LNCaP clone FGC (cell line): ENCODE data around the gene SLC38A9.

Experiments used
- DNase-seq: peaks from one replicate; pipeline ENCODE4 v3.0.0-alpha.2; 2011; ENCODE audit warnings: low read depth
- H3K4me3 ChIP-seq: 2 replicates; pipeline ENCODE4 v1.5.1; 2011; ENCODE audit warnings: mild to moderate bottlenecking, low read depth, low read length, control low read depth
- TF ChIP-seq, protein P1 (sequence below): IDR thresholded peaks from 2 replicates; pipeline ENCODE4 v1.5.1; 2012; ENCODE audit warnings: mild to moderate bottlenecking; ENCODE audit not compliant: control insufficient read depth, insufficient read depth; ENCODE audit errors: extremely low read depth

Gene SLC38A9

DNA sequence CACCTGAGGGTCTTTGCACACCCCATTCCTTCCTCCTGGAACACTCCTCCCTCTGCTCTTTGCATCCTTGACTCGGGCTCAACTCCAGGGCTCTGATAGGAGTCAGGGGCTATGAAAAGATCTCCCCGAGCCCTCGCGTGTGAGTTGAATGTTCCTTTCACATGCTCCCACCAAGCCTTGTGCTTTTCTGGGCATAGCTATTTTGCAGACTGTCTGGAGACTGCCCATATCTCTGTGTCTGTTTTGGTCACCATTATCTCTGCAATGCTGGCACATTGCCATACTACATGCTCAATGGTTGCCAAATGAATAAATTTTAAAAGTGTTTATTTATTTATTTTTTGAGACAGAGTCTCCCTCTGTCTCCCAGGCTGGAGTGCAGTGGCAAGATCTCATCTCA, 120.4 kb downstream of the SLC38A9 start:
- DNase-seq, result no peak
- no peak overlapping the region for H3K4me3 ChIP-seq
- TF ChIP-seq, protein P1, sequence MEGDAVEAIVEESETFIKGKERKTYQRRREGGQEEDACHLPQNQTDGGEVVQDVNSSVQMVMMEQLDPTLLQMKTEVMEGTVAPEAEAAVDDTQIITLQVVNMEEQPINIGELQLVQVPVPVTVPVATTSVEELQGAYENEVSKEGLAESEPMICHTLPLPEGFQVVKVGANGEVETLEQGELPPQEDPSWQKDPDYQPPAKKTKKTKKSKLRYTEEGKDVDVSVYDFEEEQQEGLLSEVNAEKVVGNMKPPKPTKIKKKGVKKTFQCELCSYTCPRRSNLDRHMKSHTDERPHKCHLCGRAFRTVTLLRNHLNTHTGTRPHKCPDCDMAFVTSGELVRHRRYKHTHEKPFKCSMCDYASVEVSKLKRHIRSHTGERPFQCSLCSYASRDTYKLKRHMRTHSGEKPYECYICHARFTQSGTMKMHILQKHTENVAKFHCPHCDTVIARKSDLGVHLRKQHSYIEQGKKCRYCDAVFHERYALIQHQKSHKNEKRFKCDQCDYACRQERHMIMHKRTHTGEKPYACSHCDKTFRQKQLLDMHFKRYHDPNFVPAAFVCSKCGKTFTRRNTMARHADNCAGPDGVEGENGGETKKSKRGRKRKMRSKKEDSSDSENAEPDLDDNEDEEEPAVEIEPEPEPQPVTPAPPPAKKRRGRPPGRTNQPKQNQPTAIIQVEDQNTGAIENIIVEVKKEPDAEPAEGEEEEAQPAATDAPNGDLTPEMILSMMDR, result no peak

DNA sequence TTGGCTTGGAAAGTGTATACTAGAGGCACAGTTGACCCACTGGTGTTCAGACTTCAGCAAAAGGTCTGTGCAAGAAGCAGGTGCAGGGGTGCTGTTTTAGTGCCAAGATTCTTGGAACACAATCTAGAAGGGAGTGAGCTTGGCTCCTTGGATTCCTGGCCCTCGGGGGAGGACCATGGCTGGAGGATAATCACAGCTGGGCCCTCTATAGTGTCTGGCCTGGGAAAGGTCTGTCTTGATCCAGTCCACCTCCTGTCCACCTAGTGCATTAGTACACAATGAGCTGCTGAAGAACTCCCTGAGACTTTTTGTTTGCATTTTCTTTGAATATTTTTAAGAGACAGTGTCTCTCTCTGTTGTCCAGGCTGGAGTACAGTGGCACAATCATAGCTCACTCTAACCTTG, 126.9 kb downstream of the SLC38A9 start:
- DNase-seq, result no peak
- TF ChIP-seq, protein P1, result no peak
- H3K4me3 ChIP-seq, result no peak overlapping the region

DNA sequence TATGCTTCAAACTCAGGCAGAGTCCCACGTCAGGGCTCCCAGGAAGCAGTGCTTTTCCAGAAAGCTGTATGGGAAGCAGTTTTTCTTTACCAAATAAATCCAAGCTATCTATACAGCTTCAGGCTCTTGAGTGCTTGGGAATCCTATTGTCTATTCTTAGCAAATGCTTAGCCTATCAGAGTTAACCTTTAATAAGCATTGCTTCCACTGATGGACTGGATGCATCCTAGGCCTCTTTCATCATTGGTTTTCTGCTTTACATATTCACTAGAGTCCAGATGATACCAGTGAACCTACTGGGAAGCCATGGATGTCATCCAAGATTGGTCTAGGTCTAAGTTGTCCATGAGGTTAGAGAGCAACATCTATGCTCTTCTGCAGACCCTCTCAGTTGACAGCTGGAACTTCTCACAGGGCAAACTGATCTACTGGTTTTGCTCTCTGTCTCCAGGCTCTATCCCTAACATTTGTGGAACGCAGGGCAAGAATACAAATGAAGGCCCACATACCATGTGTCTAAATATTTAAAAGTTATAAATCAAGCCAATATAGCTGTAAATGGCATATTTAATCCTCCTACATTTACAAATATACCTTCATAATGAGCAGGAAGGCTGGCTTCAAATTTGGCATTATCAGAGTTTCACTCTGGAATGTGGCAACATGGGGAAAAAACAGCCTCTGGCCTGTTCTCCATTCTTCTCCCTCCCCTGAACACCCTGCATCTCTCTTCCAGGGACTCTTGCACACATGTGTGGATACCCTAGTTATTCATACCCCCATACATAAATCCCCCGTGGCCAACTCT, 127.5 kb downstream of the SLC38A9 start:
- no peak overlapping the region for H3K4me3 ChIP-seq
- DNase-seq, result no peak
- TF ChIP-seq, protein P1, result no peak

DNA sequence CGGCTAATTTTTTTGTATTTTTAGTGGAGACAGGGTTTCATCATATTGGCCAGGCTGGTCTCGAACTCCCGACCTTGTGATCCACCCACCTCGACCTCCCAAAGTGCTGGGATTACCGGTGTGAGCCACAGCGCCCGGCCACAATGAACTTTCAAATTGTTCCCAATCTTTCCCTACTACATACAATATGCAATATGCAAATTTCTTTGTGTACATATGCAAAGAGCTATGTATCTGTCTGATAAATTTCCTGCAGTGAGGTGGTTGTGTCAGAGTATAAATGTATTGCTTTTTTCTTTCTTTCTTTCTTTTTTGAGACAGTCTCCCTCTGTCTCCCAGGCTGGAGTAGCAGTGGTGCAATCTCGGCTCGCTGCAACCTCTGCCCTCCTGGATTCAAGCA, 128.5 kb downstream of the SLC38A9 start:
- no peak for DNase-seq
- TF ChIP-seq, protein P1, result no peak

DNA sequence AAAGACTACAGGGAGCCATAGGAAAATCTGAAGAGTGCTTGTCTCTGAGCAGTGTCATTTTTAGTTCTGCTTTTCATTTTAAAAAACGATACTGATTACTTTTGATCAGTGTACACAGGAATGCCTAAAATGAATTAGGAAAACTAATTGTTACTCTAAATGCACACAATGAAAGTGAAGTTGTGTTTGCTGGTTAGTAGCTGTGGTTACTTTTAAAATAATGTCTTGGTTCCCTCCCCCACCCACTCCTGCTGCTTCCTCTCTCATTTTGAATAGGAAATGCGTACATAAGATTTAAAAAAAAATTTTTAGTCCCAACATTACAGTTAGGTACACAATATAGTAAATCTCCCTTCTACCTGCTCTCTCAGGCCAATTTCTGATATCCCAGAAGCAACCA, 129.9 kb downstream of the SLC38A9 start:
- DNase-seq, result no peak
- H3K4me3 ChIP-seq, result no peak overlapping the region

More for the DNA sequence above, 128.5 kb downstream of the SLC38A9 start:
- H3K4me3 ChIP-seq, result no peak overlapping the region

DNA sequence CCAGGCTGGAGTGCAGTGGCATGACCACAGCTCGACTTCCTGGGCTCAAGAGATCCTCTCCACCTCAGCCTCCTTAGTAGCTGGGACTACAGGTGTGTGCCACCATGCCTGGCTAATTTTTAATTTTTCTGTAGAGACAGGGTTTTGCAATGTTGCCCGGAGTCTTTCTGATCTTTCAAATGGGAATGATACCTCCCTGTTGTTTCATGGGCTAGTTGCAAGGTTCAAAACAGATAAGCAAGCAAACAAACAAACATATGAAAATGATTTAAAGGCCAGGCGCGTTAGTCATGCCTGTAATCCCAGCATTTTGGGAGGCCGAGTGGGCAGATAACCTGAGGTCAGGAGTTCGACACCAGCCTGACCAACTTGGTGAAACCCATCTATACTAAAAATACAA, 132.1 kb downstream of the SLC38A9 start:
- TF ChIP-seq, protein P1, result no peak

More for the DNA sequence above, 129.9 kb downstream of the SLC38A9 start:
- TF ChIP-seq, protein P1, result no peak

DNA sequence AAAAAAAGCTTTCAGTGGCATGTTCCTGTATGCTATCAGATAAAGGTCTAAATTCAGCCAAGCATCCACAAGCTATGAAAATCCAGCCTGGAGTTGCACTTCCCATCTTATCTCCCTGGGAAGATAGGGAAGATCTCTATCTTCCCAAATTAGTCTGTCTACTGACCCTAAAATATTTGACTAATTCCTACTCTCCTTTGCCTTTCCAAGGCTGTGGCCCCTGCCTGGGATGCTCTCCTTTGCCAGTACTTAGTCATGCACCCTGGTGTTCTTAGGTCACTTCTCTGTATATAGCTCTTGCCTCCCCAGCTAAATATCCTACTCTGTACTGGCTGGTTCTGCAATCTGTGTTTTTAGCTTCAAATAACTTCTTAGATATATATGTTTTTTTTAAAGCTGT, 133.4 kb downstream of the SLC38A9 start:
- TF ChIP-seq, protein P1, result no peak
- no peak for DNase-seq
- H3K4me3 ChIP-seq, result no peak overlapping the region

More for the DNA sequence above, 132.1 kb downstream of the SLC38A9 start:
- H3K4me3 ChIP-seq, result no peak overlapping the region
- DNase-seq, result no peak
